HepG2 (cell line): ENCODE measurements around the gene IER2.

Source experiments
- CTCF ChIP-seq: sonication (generic); formaldehyde crosslinking; IDR thresholded peaks from 2 replicates; pipeline ENCODE4 v1.5.0; 2020; ENCODE audit warnings: mild to moderate bottlenecking, missing genetic modification reagents, moderate library complexity
- RARG ChIP-seq: sonication (generic); formaldehyde crosslinking; IDR thresholded peaks from 2 replicates; pipeline ENCODE4 v1.4.0; 2020; ENCODE audit warnings: low read depth, mild to moderate bottlenecking, missing genetic modification reagents
- THRA ChIP-seq: sonication (generic); formaldehyde crosslinking; IDR thresholded peaks from 2 replicates; pipeline ENCODE4 v1.4.0; 2020; ENCODE audit warnings: missing genetic modification reagents, borderline replicate concordance

- TF ChIP-seq THRA (CRISPR knock-in tag) (no peak), CTCF (CRISPR knock-in tag) (no peak), RARG (CRISPR knock-in tag) (no peak)
Observed at GRCh38 chr19:13120031-13120430, 30.2 kb upstream of the IER2 start.
